ENCODE measurements around the gene MBNL1.

Gene MBNL1

GRCh38 chr3:152296971-152297370, 28.2 kb downstream of the MBNL1 start:
- DNase-seq (ENCODE audit: low read depth in 2 of 2) = no peak

GRCh38 chr3:152298393-152299248, 29.9 kb downstream of the MBNL1 start:
- peak in 1 of 2 donors; percentile 52 for DNase-seq (ENCODE audit: low read depth in 2 of 2)

GRCh38 chr3:152299249-152299976, 30.7 kb downstream of the MBNL1 start:
- no peak for DNase-seq (ENCODE audit: low read depth in 2 of 2)

GRCh38 chr3:152300029-152300731, 31.5 kb downstream of the MBNL1 start:
- DNase-seq (ENCODE audit: low read depth in 2 of 2) = no peak

GRCh38 chr3:152301745-152302181, 33.0 kb downstream of the MBNL1 start:
- no peak for DNase-seq (ENCODE audit: low read depth in 2 of 2)

- no peak for DNase-seq (ENCODE audit: low read depth in 2 of 2)
These were observed 33.8 kb downstream of the MBNL1 start for GRCh38 chr3:152302521-152303021.

GRCh38 chr3:152304160-152304559, 35.4 kb downstream of the MBNL1 start:
- no peak for DNase-seq (ENCODE audit: low read depth in 2 of 2)

GRCh38 chr3:152305075-152305474, 36.3 kb downstream of the MBNL1 start:
- no peak for DNase-seq (ENCODE audit: low read depth in 2 of 2)

- no peak for DNase-seq (ENCODE audit: low read depth in 2 of 2)
These were observed 39.2 kb downstream of the MBNL1 start for GRCh38 chr3:152307829-152308474.

GRCh38 chr3:152308475-152308844, 39.7 kb downstream of the MBNL1 start:
- no peak for DNase-seq (ENCODE audit: low read depth in 2 of 2)

- no peak for DNase-seq (ENCODE audit: low read depth in 2 of 2)
These were observed 40.3 kb downstream of the MBNL1 start for GRCh38 chr3:152309031-152309430.

GRCh38 chr3:152309535-152310307, 41.0 kb downstream of the MBNL1 start:
- DNase-seq (ENCODE audit: low read depth in 2 of 2) = no peak

GRCh38 chr3:152313430-152313829, 44.7 kb downstream of the MBNL1 start:
- DNase-seq (ENCODE audit: low read depth in 2 of 2) = no peak

- no peak for DNase-seq (ENCODE audit: low read depth in 2 of 2)
These were observed 45.2 kb downstream of the MBNL1 start for GRCh38 chr3:152313914-152314313.

GRCh38 chr3:152314677-152315353, 46.1 kb downstream of the MBNL1 start:
- DNase-seq (ENCODE audit: low read depth in 2 of 2) = no peak

- no peak for DNase-seq (ENCODE audit: low read depth in 2 of 2)
These were observed 46.9 kb downstream of the MBNL1 start for GRCh38 chr3:152315623-152316022.

GRCh38 chr3:152316318-152316717, 47.6 kb downstream of the MBNL1 start:
- DNase-seq (ENCODE audit: low read depth in 2 of 2) = no peak

GRCh38 chr3:152317184-152317583, 48.5 kb downstream of the MBNL1 start:
- no peak for DNase-seq (ENCODE audit: low read depth in 2 of 2)

GRCh38 chr3:152317956-152318355, 49.2 kb downstream of the MBNL1 start:
- DNase-seq (ENCODE audit: low read depth in 2 of 2) = no peak

- no peak for DNase-seq (ENCODE audit: low read depth in 2 of 2)
These were observed 49.8 kb downstream of the MBNL1 start for GRCh38 chr3:152318512-152318911.

Measured in stimulated activated CD4-positive, alpha-beta T cell treated with anti-CD3 and anti-CD28 coated beads, Interleukin-4, amount 100 ng/mL, for 48 hours (primary cell).